GM19023 (cell line): ENCODE measurements around the gene ZBTB40.

Source experiments
- ATAC-seq: cut with Tn5 transposase; IDR thresholded peaks from one replicate; pipeline ENCODE4 v1.9.1; 2021; ENCODE audit warnings: mild to moderate bottlenecking, moderate library complexity; ENCODE audit not compliant: unreplicated experiment

ZBTB40 gene

GRCh38 chr1:22527122-22527521, 75.5 kb downstream of the ZBTB40 start:
- ATAC-seq, result no peak

- ATAC-seq, result no peak
Observed at GRCh38 chr1:22527555-22528296, 76.1 kb downstream of the ZBTB40 start.

- no peak for ATAC-seq
Observed at GRCh38 chr1:22528451-22528850, 76.8 kb downstream of the ZBTB40 start.

- no peak for ATAC-seq
Observed at GRCh38 chr1:22529901-22530621, 78.4 kb downstream of the ZBTB40 start.

GRCh38 chr1:22530715-22531114, 79.1 kb downstream of the ZBTB40 start:
- ATAC-seq, result no peak

- no peak for ATAC-seq
Observed at GRCh38 chr1:22531251-22531650, 79.6 kb downstream of the ZBTB40 start.

GRCh38 chr1:22533244-22533895, 81.7 kb downstream of the ZBTB40 start:
- ATAC-seq, result no peak

GRCh38 chr1:22534951-22535350, 83.3 kb downstream of the ZBTB40 start:
- no peak for ATAC-seq

- no peak for ATAC-seq
Observed at GRCh38 chr1:22535399-22535798, 83.7 kb downstream of the ZBTB40 start.

GRCh38 chr1:22536506-22536905, 84.9 kb downstream of the ZBTB40 start:
- no peak for ATAC-seq

GRCh38 chr1:22537441-22538139, 85.9 kb downstream of the ZBTB40 start:
- ATAC-seq, result no peak

- no peak for ATAC-seq
Observed at GRCh38 chr1:22539510-22540118, 88.0 kb downstream of the ZBTB40 start.

GRCh38 chr1:22540337-22540736, 88.7 kb downstream of the ZBTB40 start:
- ATAC-seq, result no peak

- ATAC-seq, result no peak
Observed at GRCh38 chr1:22542886-22543285, 91.2 kb downstream of the ZBTB40 start.

GRCh38 chr1:22543679-22544078, 92.0 kb downstream of the ZBTB40 start:
- no peak for ATAC-seq

GRCh38 chr1:22544606-22545005, 93.0 kb downstream of the ZBTB40 start:
- no peak for ATAC-seq

GRCh38 chr1:22545141-22545540, 93.5 kb downstream of the ZBTB40 start:
- ATAC-seq, result no peak

- no peak for ATAC-seq
Observed at GRCh38 chr1:22547186-22547817, 95.7 kb downstream of the ZBTB40 start.

- ATAC-seq, result no peak
Observed at GRCh38 chr1:22547818-22548462, 96.3 kb downstream of the ZBTB40 start.

- ATAC-seq, result no peak
Observed at GRCh38 chr1:22550021-22550420, 98.4 kb downstream of the ZBTB40 start.
